Activated naive CD8-positive, alpha-beta T cell treated with anti-CD3 and anti-CD28 coated beads, Interleukin-2, amount 50 U/mL, for 24 hours (primary cell): ENCODE results near the gene S100A8.

ENCODE experiments used
- ATAC-seq: fragments of 150-1000 bp; cut with Tn5 transposase; one replicate; pipeline ENCODE4 v1.10.0; 2021
- DNase-seq: peaks from one replicate; pipeline ENCODE4 v3.0.0; 2021
- H3K27ac Mint-ChIP-seq: one replicate; pipeline ENCODE4 v1.8.0; 2021; ENCODE audit warnings: mild to moderate bottlenecking, mixed read lengths
- H3K27me3 Mint-ChIP-seq: one replicate; pipeline ENCODE4 v1.8.0; 2021; ENCODE audit warnings: mixed read lengths
- H3K36me3 Mint-ChIP-seq: one replicate; pipeline ENCODE4 v1.8.0; 2021; ENCODE audit warnings: low read depth, mixed read lengths
- H3K4me1 Mint-ChIP-seq: one replicate; pipeline ENCODE4 v1.8.0; 2021; ENCODE audit warnings: mixed read lengths
- H3K4me3 Mint-ChIP-seq: one replicate; pipeline ENCODE4 v1.8.0; 2021; ENCODE audit warnings: mild to moderate bottlenecking, moderate library complexity, mixed read lengths
- H3K9me3 Mint-ChIP-seq: one replicate; pipeline ENCODE4 v1.8.0; 2021; ENCODE audit warnings: mixed read lengths

Gene S100A8

GRCh38 chr1:153343811-153344717, 46.8 kb downstream of the S100A8 start:
- Mint-ChIP-seq H3K9me3 (no peaks in the 10 kb centered on the region), H3K27me3 (peaks cover 18% of the 10 kb centered on the region), H3K36me3 (no peaks in the 10 kb centered on the region), H3K27ac (no peak overlapping the region), H3K4me1 (peaks cover 35% of the 10 kb centered on the region), H3K4me3 (no peak overlapping the region)
- no peak for ATAC-seq
- DNase-seq: no peak

- H3K27ac Mint-ChIP-seq: peak overlapping the region; percentile 17
- no peaks in the 10 kb centered on the region for H3K36me3 Mint-ChIP-seq
- H3K4me1 Mint-ChIP-seq: peaks cover 35% of the 10 kb centered on the region
- DNase-seq (no peak), ATAC-seq (no peak)
- peaks cover 15% of the 10 kb centered on the region for H3K27me3 Mint-ChIP-seq
- no peaks in the 10 kb centered on the region for H3K9me3 Mint-ChIP-seq
- no peak overlapping the region for H3K4me3 Mint-ChIP-seq
Observed at GRCh38 chr1:153343040-153343681, 47.7 kb downstream of the S100A8 start.

DNA sequence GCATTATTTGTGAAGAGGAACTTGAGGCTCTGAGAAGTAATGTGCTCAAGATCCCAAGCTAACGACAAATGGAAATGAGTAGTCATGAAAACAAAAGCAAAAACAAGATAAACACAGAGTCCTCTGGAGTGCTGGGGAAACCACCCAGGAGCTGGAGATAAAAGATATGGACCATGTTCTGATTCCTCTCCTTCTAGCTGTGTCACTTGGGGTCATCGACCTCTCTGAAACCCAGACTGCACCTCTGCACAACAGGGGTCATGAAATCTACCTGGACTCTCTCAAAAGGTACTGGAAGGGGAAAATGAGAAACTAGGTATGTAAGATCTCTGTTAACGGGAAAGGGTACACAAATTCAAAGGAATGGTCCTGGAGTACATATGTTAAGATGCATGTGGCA, 48.7 kb downstream of the S100A8 start:
- ATAC-seq: no peak
- H3K36me3 Mint-ChIP-seq: no peaks in the 10 kb centered on the region
- peaks cover 9% of the 10 kb centered on the region for H3K27me3 Mint-ChIP-seq
- no peaks in the 10 kb centered on the region for H3K9me3 Mint-ChIP-seq
- H3K27ac Mint-ChIP-seq: no peak overlapping the region
- no peak for DNase-seq
- H3K4me3 Mint-ChIP-seq: no peak overlapping the region
- peaks cover 35% of the 10 kb centered on the region for H3K4me1 Mint-ChIP-seq

GRCh38 chr1:153341431-153341934, 49.4 kb downstream of the S100A8 start:
- no peaks in the 10 kb centered on the region for H3K9me3 Mint-ChIP-seq
- no peak overlapping the region for H3K27ac Mint-ChIP-seq
- peaks cover 9% of the 10 kb centered on the region for H3K27me3 Mint-ChIP-seq
- H3K36me3 Mint-ChIP-seq: no peaks in the 10 kb centered on the region
- DNase-seq: no peak
- ATAC-seq: no peak
- H3K4me3 Mint-ChIP-seq: no peak overlapping the region
- peaks cover 32% of the 10 kb centered on the region for H3K4me1 Mint-ChIP-seq

DNA sequence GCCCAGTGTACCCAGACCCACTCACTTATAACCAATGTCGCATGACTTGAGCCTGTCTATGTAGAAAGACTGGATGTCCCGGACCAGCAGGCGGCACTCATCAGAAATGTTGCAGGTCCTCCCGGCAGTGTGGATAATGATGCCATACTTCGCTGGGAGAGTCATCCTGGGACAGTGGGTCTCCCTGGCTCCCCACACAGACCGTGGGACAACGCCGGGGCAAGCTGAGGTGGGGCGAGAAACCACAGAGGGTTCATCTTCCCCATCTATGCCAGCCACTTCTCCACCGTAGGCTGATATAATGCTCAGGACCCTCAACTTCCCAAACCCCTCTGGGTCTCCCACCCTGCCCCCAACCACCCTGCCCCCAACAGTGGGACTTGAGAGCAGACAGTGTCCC, 50.5 kb downstream of the S100A8 start:
- Mint-ChIP-seq H3K4me3 (no peak overlapping the region), H3K27me3 (peaks cover 9% of the 10 kb centered on the region), H3K9me3 (no peaks in the 10 kb centered on the region), H3K36me3 (no peaks in the 10 kb centered on the region), H3K4me1 (peaks cover 21% of the 10 kb centered on the region), H3K27ac (no peak overlapping the region)
- DNase-seq (no peak), ATAC-seq (no peak)
